Hepatocyte (in vitro differentiated cells): Measurements from ENCODE around the gene H6PD. TPM values are rescaled to one million over a fixed set of nuclear protein-coding genes. Genes with fewer than 3 reads are reported as not detected.

ENCODE experiments used
- DNase-seq: peaks from one replicate; pipeline ENCODE4 v3.0.0-alpha.2; 2016; ENCODE audit warnings: low spot score
- H2AFZ ChIP-seq: fragments of 200-600 bp; sonication (generic); 2 replicates; pipeline ENCODE4 v1.6.0; 2016; ENCODE audit warnings: antibody characterized with exemption, mild to moderate bottlenecking
- H3K27ac ChIP-seq: fragments of 200-600 bp; sonication (generic); 2 replicates; pipeline ENCODE4 v1.5.1; 2016; ENCODE audit warnings: mild to moderate bottlenecking
- H3K27me3 ChIP-seq: fragments of 200-600 bp; sonication (generic); 2 replicates; pipeline ENCODE4 v1.6.1; 2016
- H3K36me3 ChIP-seq: fragments of 200-600 bp; sonication (generic); replicated peaks from 2 replicates; pipeline ENCODE4 v1.5.1; 2016; ENCODE audit warnings: low read depth; ENCODE audit not compliant: insufficient read depth
- H3K4me1 ChIP-seq: fragments of 200-600 bp; sonication (generic); 2 replicates; pipeline ENCODE4 v1.5.1; 2016; ENCODE audit warnings: mild to moderate bottlenecking, moderate library complexity; ENCODE audit not compliant: insufficient read depth
- H3K4me2 ChIP-seq: fragments of 200-600 bp; sonication (generic); 2 replicates; pipeline ENCODE4 v1.6.0; 2016
- H3K4me3 ChIP-seq: fragments of 200-600 bp; sonication (generic); 2 replicates; pipeline ENCODE4 v1.5.1; 2016; ENCODE audit warnings: mild to moderate bottlenecking
- H3K79me2 ChIP-seq: fragments of 200-600 bp; sonication (generic); 2 replicates; pipeline ENCODE4 v1.6.0; 2017; ENCODE audit warnings: mild to moderate bottlenecking
- H3K9me2 ChIP-seq: fragments of 200-600 bp; sonication (generic); replicated peaks from 2 replicates; pipeline ENCODE4 v1.6.0; 2017; ENCODE audit warnings: mild to moderate bottlenecking; ENCODE audit not compliant: insufficient read depth
- H3K9me3 ChIP-seq: fragments of 200-600 bp; sonication (generic); 2 replicates; pipeline ENCODE4 v1.5.1; 2016; ENCODE audit warnings: low read depth, mild to moderate bottlenecking
- H4K20me1 ChIP-seq: fragments of 200-600 bp; sonication (generic); 2 replicates; pipeline ENCODE4 v1.6.0; 2016; ENCODE audit warnings: mild to moderate bottlenecking; ENCODE audit not compliant: insufficient read depth, poor library complexity, severe bottlenecking
- EZH2 ChIP-seq: fragments of 200-600 bp; sonication (generic); IDR thresholded peaks from 2 replicates; pipeline ENCODE4 v1.6.1; 2016; ENCODE audit warnings: antibody characterized with exemption, mild to moderate bottlenecking, borderline replicate concordance
- EZH2phosphoT487 ChIP-seq: fragments of 200-600 bp; sonication (generic); IDR thresholded peaks from one replicate; pipeline ENCODE4 v1.6.1; 2018; ENCODE audit warnings: antibody characterized with exemption, mild to moderate bottlenecking, low read depth, moderate library complexity; ENCODE audit not compliant: unreplicated experiment, severe bottlenecking
- WGBS: methylation state at CpG from one replicate; pipeline ENCODE4 v1.1.6; 2016; ENCODE audit warnings: low lambda C conversion rate; ENCODE audit errors: missing lambda C conversion rate; 5-methylcytosine and 5-hydroxymethylcytosine counted together
- polyA plus RNA-seq: library from polyadenylated mRNA; unstranded; fragments of >200 nt; fragmentation: Nextera tagmentation; extraction: Ambion mirVana; gene quantifications from 2 replicates; pipeline ENCODE4 v1.2.1, GENCODE V29; 2016
- total RNA-seq: library from RNA; depleted of rRNA; stranded (reverse); fragments of >200 nt; gene quantifications from 2 replicates; pipeline ENCODE4 v1.2.3, GENCODE V29; 2014
- TF ChIP-seq, protein P1 (sequence below): fragments of 200-600 bp; sonication (generic); IDR thresholded peaks from 2 replicates; pipeline ENCODE4 v1.5.1; 2016; ENCODE audit warnings: antibody characterized with exemption, mild to moderate bottlenecking; ENCODE audit not compliant: poor library complexity

H6PD gene
- total and polyA plus RNA-seq, 2 experiments from 2014 or later, result 26.3 to 54.8 TPM

DNA sequence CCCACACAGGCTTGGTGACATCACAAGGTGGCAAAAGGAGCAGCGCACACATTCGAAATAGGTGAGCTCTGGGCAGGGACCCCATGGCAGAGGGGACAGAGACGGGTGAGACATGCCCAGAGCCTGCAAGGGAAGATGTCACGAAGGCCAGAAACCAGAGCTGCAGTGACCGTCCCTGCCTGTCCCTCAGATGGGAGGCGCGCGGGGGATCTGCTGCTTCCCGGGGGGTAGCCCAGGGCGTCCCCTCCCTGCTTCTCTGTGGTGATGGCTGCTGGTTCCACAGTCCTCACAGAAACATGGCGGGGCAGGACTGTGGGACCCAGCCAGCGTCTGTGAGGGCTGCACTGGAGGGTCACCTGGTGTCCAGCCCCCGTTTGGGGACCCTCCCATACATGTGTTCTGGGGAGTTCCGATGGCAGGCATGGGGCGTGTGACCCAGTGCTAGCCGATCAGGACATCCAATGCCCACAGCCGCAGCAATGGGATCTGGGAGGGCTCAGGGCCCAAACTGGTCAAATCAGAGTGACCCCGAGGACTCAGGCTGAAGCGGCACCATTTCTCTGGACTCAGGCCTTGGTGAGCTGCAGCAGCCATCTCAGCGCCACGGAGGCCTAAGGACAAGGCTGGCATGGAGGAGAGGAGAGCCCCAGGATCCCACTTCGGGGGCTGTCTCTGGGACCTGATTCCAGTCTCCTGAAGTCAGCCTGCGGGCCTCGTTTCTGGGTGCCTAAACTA, 37.5 kb downstream of the H6PD start:
- Histone ChIP-seq H3K4me3 (no peak overlapping the region), H3K27me3 (no peaks in the 10 kb centered on the region), H3K36me3 (no peaks in the 10 kb centered on the region), H3K4me2 (no peak overlapping the region), H2AFZ (no peak overlapping the region), H3K9me3 (no peaks in the 10 kb centered on the region), H4K20me1 (no peaks in the 10 kb centered on the region), H3K4me1 (peaks cover 18% of the 10 kb centered on the region), H3K27ac (no peak overlapping the region), H3K9me2 (no peaks in the 10 kb centered on the region), H3K79me2 (no peaks in the 10 kb centered on the region)
- no peak for DNase-seq
- no peak for TF ChIP-seq EZH2
- TF ChIP-seq EZH2phosphoT487, result no peak
- TF ChIP-seq, protein P1, sequence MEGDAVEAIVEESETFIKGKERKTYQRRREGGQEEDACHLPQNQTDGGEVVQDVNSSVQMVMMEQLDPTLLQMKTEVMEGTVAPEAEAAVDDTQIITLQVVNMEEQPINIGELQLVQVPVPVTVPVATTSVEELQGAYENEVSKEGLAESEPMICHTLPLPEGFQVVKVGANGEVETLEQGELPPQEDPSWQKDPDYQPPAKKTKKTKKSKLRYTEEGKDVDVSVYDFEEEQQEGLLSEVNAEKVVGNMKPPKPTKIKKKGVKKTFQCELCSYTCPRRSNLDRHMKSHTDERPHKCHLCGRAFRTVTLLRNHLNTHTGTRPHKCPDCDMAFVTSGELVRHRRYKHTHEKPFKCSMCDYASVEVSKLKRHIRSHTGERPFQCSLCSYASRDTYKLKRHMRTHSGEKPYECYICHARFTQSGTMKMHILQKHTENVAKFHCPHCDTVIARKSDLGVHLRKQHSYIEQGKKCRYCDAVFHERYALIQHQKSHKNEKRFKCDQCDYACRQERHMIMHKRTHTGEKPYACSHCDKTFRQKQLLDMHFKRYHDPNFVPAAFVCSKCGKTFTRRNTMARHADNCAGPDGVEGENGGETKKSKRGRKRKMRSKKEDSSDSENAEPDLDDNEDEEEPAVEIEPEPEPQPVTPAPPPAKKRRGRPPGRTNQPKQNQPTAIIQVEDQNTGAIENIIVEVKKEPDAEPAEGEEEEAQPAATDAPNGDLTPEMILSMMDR, result no peak
- WGBS, result 97% methylated on average over 24 of the region's 24 CpGs

DNA sequence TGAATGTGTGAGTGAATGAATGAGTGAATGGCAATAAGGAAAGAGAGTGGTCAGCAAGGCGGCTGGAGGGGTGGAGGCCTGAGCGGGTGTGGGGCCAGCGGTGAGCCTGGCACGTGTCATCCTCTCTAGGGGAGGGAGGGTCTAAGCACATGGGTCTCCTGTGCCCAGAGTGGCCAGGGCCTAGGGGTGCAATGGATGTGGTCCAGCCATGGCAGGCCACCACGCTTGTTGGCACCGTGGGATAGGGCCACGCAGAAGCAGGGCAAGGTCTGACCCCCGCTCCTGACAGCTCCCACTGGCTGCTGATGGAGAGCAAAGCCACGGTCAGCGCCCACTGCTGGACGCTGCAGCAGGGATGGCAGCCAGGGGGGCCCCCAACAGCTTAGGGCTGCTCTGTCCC, 38.6 kb downstream of the H6PD start:
- Histone ChIP-seq H3K4me1 (peaks cover 18% of the 10 kb centered on the region), H4K20me1 (no peaks in the 10 kb centered on the region), H3K27ac (no peak overlapping the region), H2AFZ (no peak overlapping the region), H3K79me2 (no peaks in the 10 kb centered on the region), H3K4me3 (no peak overlapping the region), H3K27me3 (no peaks in the 10 kb centered on the region), H3K4me2 (no peak overlapping the region), H3K9me2 (no peaks in the 10 kb centered on the region), H3K9me3 (no peaks in the 10 kb centered on the region), H3K36me3 (no peaks in the 10 kb centered on the region)
- WGBS, result 81% methylated on average over 11 of the region's 11 CpGs
- TF ChIP-seq EZH2 (no peak), EZH2phosphoT487 (no peak)
- TF ChIP-seq, protein P1, result no peak
- DNase-seq, result no peak

DNA sequence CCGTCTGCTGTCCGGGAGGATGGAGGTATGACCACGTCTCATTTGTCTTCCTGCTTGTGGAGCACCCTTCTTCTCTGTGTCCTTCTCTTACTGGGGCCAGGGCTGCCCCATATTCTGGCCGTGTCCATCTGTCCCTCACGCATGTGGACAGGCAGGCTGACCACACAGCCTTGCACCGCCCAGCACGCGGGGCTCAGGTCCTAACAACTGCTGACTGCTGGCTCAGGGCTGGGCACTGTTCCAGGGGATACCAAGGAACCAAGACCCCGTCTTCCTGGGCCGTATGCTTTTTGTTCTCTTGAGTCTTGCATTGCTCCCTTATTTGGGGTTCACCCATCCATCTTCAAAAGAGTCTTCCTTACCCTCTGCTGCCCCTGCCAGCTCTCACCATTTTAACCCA, 40.6 kb downstream of the H6PD start:
- H3K9me3 ChIP-seq, result no peaks in the 10 kb centered on the region
- DNase-seq, result no peak
- H3K4me3 ChIP-seq, result no peak overlapping the region
- no peak overlapping the region for H2AFZ ChIP-seq
- no peaks in the 10 kb centered on the region for H3K36me3 ChIP-seq
- H3K79me2 ChIP-seq, result no peaks in the 10 kb centered on the region
- H3K4me1 ChIP-seq, result peaks cover 32% of the 10 kb centered on the region
- no peak for TF ChIP-seq EZH2phosphoT487
- TF ChIP-seq, protein P1, result no peak
- TF ChIP-seq EZH2, result no peak
- 95% methylated on average over 10 of the region's 10 CpGs for WGBS
- no peak overlapping the region for H3K27ac ChIP-seq
- H4K20me1 ChIP-seq, result no peaks in the 10 kb centered on the region
- H3K4me2 ChIP-seq, result no peak overlapping the region
- H3K9me2 ChIP-seq, result no peaks in the 10 kb centered on the region
- H3K27me3 ChIP-seq, result no peaks in the 10 kb centered on the region
